Measurements from ENCODE around the gene PIK3CA. TPM values are rescaled to one million over a fixed set of nuclear protein-coding genes. Genes with fewer than 3 reads are reported as not detected.
"Not testable (repeated sequence)": the region's sequence is repeated elsewhere in the genome, so short reads cannot be mapped to it uniquely, and the experiment has no call there.

PIK3CA gene
- total RNA-seq, 1 experiment from 2014 or later: 19.8 TPM

GRCh38 chr3:179258820-179259219 lies 110.7 kb downstream of the PIK3CA start:
- intact Hi-C loops (cut with micrococcal nuclease; ENCODE audit: unreplicated experiment): no loop called here
- POLR2A ChIA-PET (ENCODE audit: low non-redundant PET): no interaction called here
- Histone ChIP-seq H3K27me3 (replicated peaks; ENCODE audit: insufficient read depth, low read depth, low read length, poor library complexity) (no peaks in the 10 kb centered on the region), H3K27ac (ENCODE audit: low read depth, low read length, poor library complexity, severe bottlenecking) (no peak overlapping the region), H3K36me3 (ENCODE audit: insufficient read depth, low read length, poor library complexity, severe bottlenecking) (no peaks in the 10 kb centered on the region), H3K9me3 (ENCODE audit: low read depth, low read length, poor library complexity, severe bottlenecking) (no peaks in the 10 kb centered on the region), H3K4me1 (ENCODE audit: insufficient read depth, low read length, poor library complexity, severe bottlenecking) (no peaks in the 10 kb centered on the region), H3K4me3 (ENCODE audit: low read depth, low read length, poor library complexity, severe bottlenecking) (no peak overlapping the region)
- no TSS peak for BruUV-seq (replicated peaks)
- no peak for DNase-seq (ENCODE audit: low spot score)
- TF ChIP-seq EZH2 (IDR thresholded peaks at IDR 0.05; ENCODE audit: borderline replicate concordance, low read depth, low read length, poor library complexity, severe bottlenecking): no peak
- TF ChIP-seq CTCF (conservative IDR thresholded peaks at IDR 0.05; ENCODE audit: low read depth, low read length): no peak
- CTCF ChIA-PET: no interaction called here

- DNase-seq (ENCODE audit: low spot score); H3K27ac ChIP-seq (ENCODE audit: low read depth, low read length, poor library complexity, severe bottlenecking); CTCF ChIA-PET; H3K27me3 ChIP-seq (replicated peaks; ENCODE audit: insufficient read depth, low read depth, low read length, poor library complexity); intact Hi-C loops (cut with micrococcal nuclease; ENCODE audit: unreplicated experiment); H3K4me1 ChIP-seq (ENCODE audit: insufficient read depth, low read length, poor library complexity, severe bottlenecking); H3K36me3 ChIP-seq (ENCODE audit: insufficient read depth, low read length, poor library complexity, severe bottlenecking); H3K9me3 ChIP-seq (ENCODE audit: low read depth, low read length, poor library complexity, severe bottlenecking): not testable (repeated sequence)
- H3K4me3 ChIP-seq (ENCODE audit: low read depth, low read length, poor library complexity, severe bottlenecking): peak overlapping the region; percentile 63
- BruUV-seq (replicated peaks): TSS peak; percentile 61
- POLR2A ChIA-PET (ENCODE audit: low non-redundant PET): interaction anchor here (0.6 kb wide), 1 partner anchor 75 kb away, joined by 3 read pairs; no protein-coding TSS in a partner anchor
Measured at GRCh38 chr3:179259959-179260756, 112.0 kb downstream of the PIK3CA start.

GRCh38 chr3:179260949-179261765 lies 113.0 kb downstream of the PIK3CA start:
- intact Hi-C loops (cut with micrococcal nuclease; ENCODE audit: unreplicated experiment): no loop called here
- no TSS peak for BruUV-seq (replicated peaks)
- no peaks in the 10 kb centered on the region for H3K36me3 ChIP-seq (ENCODE audit: insufficient read depth, low read length, poor library complexity, severe bottlenecking)
- CTCF ChIA-PET: interaction anchor here (0.7 kb wide), 1 partner anchor 112 kb away, joined by 9 read pairs; no protein-coding TSS in a partner anchor
- DNase-seq (ENCODE audit: low spot score): peak; percentile 82
- no peaks in the 10 kb centered on the region for H3K9me3 ChIP-seq (ENCODE audit: low read depth, low read length, poor library complexity, severe bottlenecking)
- POLR2A ChIA-PET (ENCODE audit: low non-redundant PET): interaction anchor here (0.6 kb wide), 2 partner anchors 75 to 76 kb away, joined by 3 read pairs; no protein-coding TSS in a partner anchor
- peak overlapping the region; percentile 63 for H3K4me3 ChIP-seq (ENCODE audit: low read depth, low read length, poor library complexity, severe bottlenecking)
- peak overlapping the region; percentile 70 for H3K27ac ChIP-seq (ENCODE audit: low read depth, low read length, poor library complexity, severe bottlenecking)
- no peak for TF ChIP-seq EZH2 (IDR thresholded peaks at IDR 0.05; ENCODE audit: borderline replicate concordance, low read depth, low read length, poor library complexity, severe bottlenecking)
- TF ChIP-seq CTCF (conservative IDR thresholded peaks at IDR 0.05; ENCODE audit: low read depth, low read length): no peak
- H3K27me3 ChIP-seq (replicated peaks; ENCODE audit: insufficient read depth, low read depth, low read length, poor library complexity): no peaks in the 10 kb centered on the region
- no peaks in the 10 kb centered on the region for H3K4me1 ChIP-seq (ENCODE audit: insufficient read depth, low read length, poor library complexity, severe bottlenecking)

Measured in A673 (cell line).